22Rv1 (cell line): ENCODE measurements around the gene CTNND2.

Source experiments
- H3K27ac ChIP-seq: fragments of 450-650 bp; 2 replicates; pipeline ENCODE4 v1.5.1; 2017
- CTCF ChIP-seq: fragments of 450-650 bp; IDR thresholded peaks from 2 replicates; pipeline ENCODE4 v1.5.1; 2017; ENCODE audit warnings: mild to moderate bottlenecking
- ZFX ChIP-seq: fragments of 450-650 bp; IDR thresholded peaks from 2 replicates; pipeline ENCODE4 v1.6.1; 2017; ENCODE audit warnings: antibody characterized with exemption, borderline replicate concordance

CTNND2 gene

GRCh38 chr5:11507156-11507910 lies 396.9 kb downstream of the CTNND2 start:
- TF ChIP-seq ZFX (no peak), CTCF (no peak)

GRCh38 chr5:11504886-11505193 lies 399.4 kb downstream of the CTNND2 start:
- H3K27ac ChIP-seq = no peak overlapping the region
- TF ChIP-seq CTCF = no peak
- no peak for TF ChIP-seq ZFX

More at GRCh38 chr5:11507156-11507910, 396.9 kb downstream of the CTNND2 start:
- no peak overlapping the region for H3K27ac ChIP-seq

- no peak overlapping the region for H3K27ac ChIP-seq
- TF ChIP-seq ZFX (no peak), CTCF (no peak)
Measured at GRCh38 chr5:11504065-11504885, 400.0 kb downstream of the CTNND2 start.

GRCh38 chr5:11502783-11503182 lies 401.5 kb downstream of the CTNND2 start:
- TF ChIP-seq CTCF (no peak), ZFX (no peak)
- H3K27ac ChIP-seq = no peak overlapping the region

GRCh38 chr5:11497651-11498050 lies 406.6 kb downstream of the CTNND2 start:
- TF ChIP-seq ZFX (no peak), CTCF (no peak)

GRCh38 chr5:11496137-11496719 lies 408.0 kb downstream of the CTNND2 start:
- no peak overlapping the region for H3K27ac ChIP-seq
- TF ChIP-seq CTCF = no peak
- TF ChIP-seq ZFX = no peak

More at GRCh38 chr5:11497651-11498050, 406.6 kb downstream of the CTNND2 start:
- no peak overlapping the region for H3K27ac ChIP-seq

GRCh38 chr5:11494340-11494739 lies 409.9 kb downstream of the CTNND2 start:
- peak; percentile 33 for TF ChIP-seq CTCF
- no peak for TF ChIP-seq ZFX

More at GRCh38 chr5:11494340-11494739, 409.9 kb downstream of the CTNND2 start:
- no peak overlapping the region for H3K27ac ChIP-seq
